GM12875 (cell line): ENCODE measurements around the gene NUP210.

Experiments used
- H3K4me3 ChIP-seq: one replicate; pipeline ENCODE4 v1.5.1; 2011; ENCODE audit warnings: low read depth, low read length, control low read depth
- TF ChIP-seq, protein P1 (sequence below): IDR thresholded peaks from 2 replicates; pipeline ENCODE4 v1.5.1; 2011; ENCODE audit warnings: low read depth, mild to moderate bottlenecking, control low read depth, inconsistent platforms, low read length, moderate library complexity, borderline replicate concordance; ENCODE audit not compliant: insufficient read depth

NUP210 gene

DNA sequence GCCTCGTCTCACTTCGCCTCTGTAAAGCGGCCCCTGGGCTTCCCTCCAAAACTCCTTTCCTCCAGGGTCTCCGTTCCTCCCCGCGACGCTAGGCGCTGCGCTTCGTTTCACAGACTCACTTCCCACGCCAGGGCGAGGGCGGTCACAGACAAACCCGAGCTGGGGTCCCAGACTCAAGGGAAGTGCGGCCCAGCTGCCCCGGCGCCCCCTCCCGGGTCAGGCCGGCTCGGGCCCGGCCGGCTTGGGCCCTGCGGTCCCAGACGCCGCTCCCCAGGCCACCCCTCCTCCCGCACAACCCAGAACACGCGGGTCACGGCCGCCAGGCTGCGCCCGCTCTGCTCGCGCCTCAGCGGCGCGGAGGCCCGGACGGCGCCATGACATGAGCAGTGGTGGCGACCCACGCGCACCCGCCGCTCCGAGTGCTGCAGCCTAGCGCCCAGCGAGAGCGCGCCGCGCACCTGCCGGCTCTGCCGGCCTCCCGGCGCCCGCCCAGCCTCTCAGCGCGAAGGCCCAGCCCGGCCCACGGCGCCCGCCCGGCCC lies 547 bp downstream of the NUP210 start:
- TF ChIP-seq, protein P1, sequence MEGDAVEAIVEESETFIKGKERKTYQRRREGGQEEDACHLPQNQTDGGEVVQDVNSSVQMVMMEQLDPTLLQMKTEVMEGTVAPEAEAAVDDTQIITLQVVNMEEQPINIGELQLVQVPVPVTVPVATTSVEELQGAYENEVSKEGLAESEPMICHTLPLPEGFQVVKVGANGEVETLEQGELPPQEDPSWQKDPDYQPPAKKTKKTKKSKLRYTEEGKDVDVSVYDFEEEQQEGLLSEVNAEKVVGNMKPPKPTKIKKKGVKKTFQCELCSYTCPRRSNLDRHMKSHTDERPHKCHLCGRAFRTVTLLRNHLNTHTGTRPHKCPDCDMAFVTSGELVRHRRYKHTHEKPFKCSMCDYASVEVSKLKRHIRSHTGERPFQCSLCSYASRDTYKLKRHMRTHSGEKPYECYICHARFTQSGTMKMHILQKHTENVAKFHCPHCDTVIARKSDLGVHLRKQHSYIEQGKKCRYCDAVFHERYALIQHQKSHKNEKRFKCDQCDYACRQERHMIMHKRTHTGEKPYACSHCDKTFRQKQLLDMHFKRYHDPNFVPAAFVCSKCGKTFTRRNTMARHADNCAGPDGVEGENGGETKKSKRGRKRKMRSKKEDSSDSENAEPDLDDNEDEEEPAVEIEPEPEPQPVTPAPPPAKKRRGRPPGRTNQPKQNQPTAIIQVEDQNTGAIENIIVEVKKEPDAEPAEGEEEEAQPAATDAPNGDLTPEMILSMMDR: no peak
- peak overlapping the region; percentile 89 for H3K4me3 ChIP-seq

DNA sequence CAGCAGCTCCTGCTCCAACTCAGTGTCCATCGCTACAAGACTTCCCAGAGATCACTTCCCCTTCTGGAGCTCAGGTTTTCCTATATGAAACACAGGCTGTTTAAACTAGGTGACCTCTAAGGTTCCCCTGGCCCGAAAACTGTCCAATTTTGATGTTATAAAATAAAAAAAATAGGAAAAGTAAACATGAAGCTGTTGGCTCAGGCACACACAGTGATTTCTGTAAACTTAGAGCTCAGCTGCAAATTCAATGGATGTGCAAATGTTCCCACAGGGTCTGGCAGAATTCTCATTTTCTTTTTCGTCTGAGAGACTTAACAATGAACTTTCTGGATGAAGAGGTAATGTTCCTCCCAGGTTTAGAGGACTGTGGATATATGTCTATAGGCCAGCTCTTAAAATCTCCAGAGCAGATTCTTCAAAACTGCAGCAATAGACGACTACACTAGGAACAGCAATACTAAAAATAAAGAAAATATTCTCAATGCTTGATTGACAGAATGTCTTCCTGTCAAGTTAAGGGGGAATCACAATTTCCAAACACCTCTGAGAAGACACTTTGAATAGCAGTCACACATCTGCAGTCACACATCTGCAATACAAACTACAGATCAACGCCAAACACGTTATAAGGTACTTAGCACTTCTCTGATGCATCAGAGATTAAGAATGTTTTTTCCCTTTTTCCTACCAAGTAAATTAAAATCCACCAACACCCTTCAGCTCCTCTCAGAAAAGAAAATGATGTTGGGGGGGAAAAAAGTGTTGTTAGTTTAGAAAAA lies 2.8 kb downstream of the NUP210 start:
- TF ChIP-seq, protein P1: no peak
- H3K4me3 ChIP-seq: no peak overlapping the region

DNA sequence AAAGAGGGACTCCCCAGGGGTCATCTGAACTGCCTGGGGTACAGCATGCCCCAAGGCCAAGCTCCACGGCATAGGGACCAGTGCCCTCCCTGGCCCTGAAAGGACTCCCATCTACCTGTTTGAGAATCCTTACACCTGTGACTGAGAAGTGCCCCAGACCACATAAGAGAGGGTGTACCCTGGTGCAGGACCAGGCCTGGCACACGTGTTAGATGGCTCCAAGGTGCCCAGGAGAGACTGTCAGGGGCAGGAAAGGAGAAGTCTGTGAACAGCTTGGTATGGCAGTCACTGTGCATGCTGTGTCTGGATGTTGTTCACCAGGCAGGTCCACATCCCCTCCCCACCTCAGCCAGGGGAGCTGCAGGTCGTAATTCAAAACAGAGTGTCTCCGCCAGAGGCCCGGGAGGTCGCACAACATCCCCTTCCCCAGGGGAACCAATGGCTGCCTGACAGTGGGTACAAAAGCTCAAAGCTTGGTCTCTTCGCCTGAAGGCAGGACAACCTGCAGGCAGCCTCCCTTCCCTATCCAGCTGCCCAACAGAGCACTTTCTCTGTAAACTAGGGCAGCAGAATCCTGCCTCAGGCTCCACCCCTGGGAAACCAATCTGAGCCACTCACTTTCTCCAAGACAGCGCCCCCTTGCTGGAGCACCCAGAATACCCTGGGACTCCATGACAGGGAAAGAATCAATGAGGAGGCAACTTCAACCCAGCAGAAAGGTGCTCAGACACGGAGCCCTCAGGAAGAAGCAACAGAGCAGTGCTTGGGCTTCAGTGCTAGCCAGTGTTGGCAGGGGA lies 3.9 kb downstream of the NUP210 start:
- TF ChIP-seq, protein P1: peak; percentile 65
- no peak overlapping the region for H3K4me3 ChIP-seq

DNA sequence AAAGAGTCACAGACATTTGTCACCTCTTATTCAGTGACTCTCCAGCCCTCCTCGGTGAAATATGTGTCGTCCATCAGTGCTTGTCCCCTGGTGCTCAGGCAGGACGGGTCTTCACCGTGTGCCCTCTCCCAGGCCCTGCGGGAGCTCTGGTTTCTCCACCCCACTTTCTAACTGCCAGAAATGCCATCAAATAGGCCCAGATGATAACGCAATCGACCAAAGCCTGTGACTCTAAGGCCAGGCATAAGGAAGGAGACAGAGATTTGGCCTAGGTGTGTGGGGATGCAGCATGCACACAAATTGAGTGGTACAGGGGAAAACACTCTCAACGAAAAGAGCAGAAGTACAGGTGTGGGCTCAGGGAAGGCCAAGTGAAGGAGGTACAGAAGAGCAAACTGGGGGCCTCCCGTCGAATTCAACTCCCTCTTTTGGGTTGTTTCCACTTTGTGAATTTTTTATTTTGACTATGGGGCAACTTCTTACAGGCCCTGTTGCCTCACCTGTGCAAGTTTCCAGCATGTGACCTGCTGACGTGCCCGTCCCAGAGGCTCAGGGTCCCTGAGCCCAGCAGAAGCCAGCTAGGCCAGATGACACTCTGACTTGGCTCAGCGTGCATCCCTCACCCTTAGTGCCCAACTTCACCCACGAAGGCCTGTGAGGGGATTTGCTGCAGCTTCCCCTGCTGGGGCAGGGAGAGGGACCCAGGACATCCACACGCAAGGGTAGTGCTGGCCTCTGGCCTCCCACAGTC lies 4.7 kb downstream of the NUP210 start:
- TF ChIP-seq, protein P1: no peak
- H3K4me3 ChIP-seq: peak overlapping the region; percentile 21

DNA sequence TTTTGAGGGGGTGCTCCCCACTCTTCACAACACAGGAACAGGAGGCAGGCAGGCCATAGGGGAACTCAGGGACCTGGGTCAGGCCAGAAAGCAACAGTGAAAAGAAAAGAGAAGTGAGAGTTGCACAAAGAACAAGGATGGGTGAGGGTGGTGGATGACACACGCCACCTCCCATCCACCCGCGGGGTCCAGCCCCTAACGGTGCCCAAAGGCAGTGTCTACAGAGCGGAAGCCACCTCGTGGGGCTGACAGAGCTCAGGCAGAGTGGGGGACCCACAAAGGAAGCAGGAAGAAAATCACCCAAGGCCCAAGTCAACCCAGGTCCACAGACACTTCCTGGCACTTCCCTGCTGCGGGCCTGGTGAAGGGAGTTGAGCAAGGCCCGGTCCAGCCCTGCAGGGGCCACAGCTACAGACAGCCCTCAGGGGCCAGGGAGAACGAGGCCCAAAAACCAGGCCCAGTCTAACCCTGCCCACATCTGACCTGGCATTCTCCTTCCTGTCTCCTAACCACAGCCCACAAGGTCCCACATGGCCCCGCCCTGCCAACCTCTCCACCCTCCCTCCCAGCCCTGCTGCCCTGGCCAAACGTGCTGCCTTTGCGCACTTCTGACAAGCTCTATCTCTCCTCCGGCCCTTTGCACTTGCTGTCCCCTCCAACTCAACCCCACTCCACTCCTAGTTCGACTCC lies 5.9 kb downstream of the NUP210 start:
- H3K4me3 ChIP-seq: peak overlapping the region; percentile 44
- TF ChIP-seq, protein P1: no peak

DNA sequence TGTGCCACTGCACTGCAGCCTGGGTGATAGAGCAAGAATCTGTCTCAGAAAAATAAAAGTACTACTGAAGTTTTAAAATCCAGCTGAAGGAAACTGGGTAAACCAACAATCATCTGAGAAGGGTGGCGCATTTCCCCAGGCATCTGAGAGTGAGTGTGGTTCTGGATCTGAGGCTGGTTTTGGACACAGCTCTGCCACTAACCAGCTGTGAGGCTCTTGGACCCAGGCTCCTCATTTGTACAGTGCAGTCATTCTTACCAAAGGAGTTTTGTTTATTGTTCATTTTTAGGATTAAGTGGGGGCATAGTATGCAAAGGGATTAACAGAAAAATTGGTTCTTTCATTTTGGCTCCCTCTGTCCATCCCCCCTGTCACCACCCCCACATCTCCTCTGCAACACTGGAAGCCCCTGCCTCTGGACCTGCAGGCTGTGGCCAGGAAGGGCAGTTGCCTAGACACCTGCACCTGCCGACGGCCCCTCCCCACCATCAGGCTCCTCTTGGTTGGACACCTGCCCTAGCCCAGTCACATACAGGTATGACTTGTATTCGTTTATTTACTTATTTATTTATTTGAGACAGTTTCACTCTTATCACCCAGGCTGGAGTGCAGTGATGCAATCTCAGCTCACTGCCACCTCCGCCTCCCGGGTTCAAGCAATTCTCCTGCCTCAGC lies 8.8 kb downstream of the NUP210 start:
- H3K4me3 ChIP-seq: no peak overlapping the region
- TF ChIP-seq, protein P1: no peak
